WI38 (cell line): Measurements from ENCODE around the gene MED15.

Experiments
- H3K4me3 ChIP-seq: 2 replicates; pipeline ENCODE4 v1.5.1; 2011; ENCODE audit warnings: low read depth, mild to moderate bottlenecking, control low read depth, low read length
- CTCF ChIP-seq: IDR thresholded peaks from 2 replicates; pipeline ENCODE4 v1.5.1; 2012; ENCODE audit warnings: low read depth, mild to moderate bottlenecking, control low read depth, low read length

MED15 gene

GRCh38 chr22:20562607-20563465 lies 55.4 kb downstream of the MED15 start:
- H3K4me3 ChIP-seq: no peak overlapping the region
- no peak for TF ChIP-seq CTCF

- no peak for TF ChIP-seq CTCF
- no peak overlapping the region for H3K4me3 ChIP-seq
Measured at GRCh38 chr22:20563466-20563906, 56.1 kb downstream of the MED15 start.

- TF ChIP-seq CTCF: no peak
- no peak overlapping the region for H3K4me3 ChIP-seq
Measured at GRCh38 chr22:20563941-20564371, 56.5 kb downstream of the MED15 start.

- no peak for TF ChIP-seq CTCF
Measured at GRCh38 chr22:20565079-20565734, 57.8 kb downstream of the MED15 start.

GRCh38 chr22:20565761-20566160 lies 58.4 kb downstream of the MED15 start:
- TF ChIP-seq CTCF: no peak
- H3K4me3 ChIP-seq: no peak overlapping the region

More at GRCh38 chr22:20565079-20565734, 57.8 kb downstream of the MED15 start:
- H3K4me3 ChIP-seq: no peak overlapping the region

- TF ChIP-seq CTCF: no peak
- H3K4me3 ChIP-seq: no peak overlapping the region
Measured at GRCh38 chr22:20566420-20567260, 59.2 kb downstream of the MED15 start.
